Neural progenitor cell (in vitro differentiated cells): Measurements from ENCODE around the gene ABCA7. TPM values are rescaled to one million over a fixed set of nuclear protein-coding genes. Genes with fewer than 3 reads are reported as not detected.
"Not testable (repeated sequence)": the region's sequence is repeated elsewhere in the genome, so short reads cannot be mapped to it uniquely, and the experiment has no call there.

Source experiments
- DNase-seq: peaks from one replicate; pipeline ENCODE4 v3.0.0-alpha.2; 2016; ENCODE audit warnings: low spot score
- H2AFZ ChIP-seq: fragments of 200-600 bp; sonication (generic); replicated peaks from 2 replicates; pipeline ENCODE4 v1.6.1; 2016; ENCODE audit warnings: antibody characterized with exemption
- H3F3A ChIP-seq: fragments of 200-600 bp; sonication (generic); 2 replicates; pipeline ENCODE4 v1.6.1; 2016; ENCODE audit warnings: antibody characterized with exemption, low read depth
- H3K27ac ChIP-seq: fragments of 200-600 bp; sonication (generic); 2 replicates; pipeline ENCODE4 v1.5.1; 2016; ENCODE audit warnings: mild to moderate bottlenecking
- H3K27me3 ChIP-seq: fragments of 200-600 bp; sonication (generic); 2 replicates; pipeline ENCODE4 v1.6.1; 2016; ENCODE audit warnings: mild to moderate bottlenecking, moderate library complexity
- H3K36me3 ChIP-seq: fragments of 200-600 bp; sonication (generic); 2 replicates; pipeline ENCODE4 v1.5.1; 2016
- H3K4me1 ChIP-seq: fragments of 200-600 bp; sonication (generic); 2 replicates; pipeline ENCODE4 v1.6.1; 2016; ENCODE audit warnings: mixed run types
- H3K4me2 ChIP-seq: fragments of 200-600 bp; sonication (generic); 2 replicates; pipeline ENCODE4 v1.6.1; 2016
- H3K4me3 ChIP-seq: fragments of 200-600 bp; sonication (generic); 2 replicates; pipeline ENCODE4 v1.5.1; 2016
- H3K79me2 ChIP-seq: fragments of 200-600 bp; sonication (generic); 2 replicates; pipeline ENCODE4 v1.6.1; 2016; ENCODE audit warnings: low read depth
- H3K9ac ChIP-seq: fragments of 200-600 bp; sonication (generic); 2 replicates; pipeline ENCODE4 v1.6.1; 2016
- H3K9me3 ChIP-seq: fragments of 200-600 bp; sonication (generic); 2 replicates; pipeline ENCODE4 v1.5.1; 2016; ENCODE audit warnings: low read depth
- H4K20me1 ChIP-seq: fragments of 200-600 bp; sonication (generic); 2 replicates; pipeline ENCODE4 v1.6.1; 2016; ENCODE audit warnings: low read depth
- H3K27ac Mint-ChIP-seq: 3 replicates; pipeline ENCODE4 v1.8.0; 2021; ENCODE audit warnings: mixed read lengths
- H3K27me3 Mint-ChIP-seq: 2 replicates; pipeline ENCODE4 v1.8.0; 2022; ENCODE audit warnings: low read depth, mild to moderate bottlenecking, inconsistent platforms, moderate library complexity, mixed read lengths; ENCODE audit not compliant: insufficient read depth
- H3K36me3 Mint-ChIP-seq: 3 replicates; pipeline ENCODE4 v1.8.0; 2021; ENCODE audit warnings: mixed read lengths
- H3K4me1 Mint-ChIP-seq: 3 replicates; pipeline ENCODE4 v1.8.0; 2021; ENCODE audit warnings: mixed read lengths
- H3K4me3 Mint-ChIP-seq: 3 replicates; pipeline ENCODE4 v1.8.0; 2021; ENCODE audit warnings: mild to moderate bottlenecking, moderate library complexity, mixed read lengths
- H3K9me3 Mint-ChIP-seq: 3 replicates; pipeline ENCODE4 v1.8.0; 2020; ENCODE audit warnings: mixed read lengths
- EZH2 ChIP-seq: fragments of 200-600 bp; sonication (generic); IDR thresholded peaks from 2 replicates; pipeline ENCODE4 v1.6.1; 2017; ENCODE audit warnings: antibody characterized with exemption, mild to moderate bottlenecking, moderate library complexity
- EZH2phosphoT487 ChIP-seq: fragments of 200-600 bp; sonication (generic); IDR thresholded peaks from 2 replicates; pipeline ENCODE4 v1.6.1; 2017; ENCODE audit warnings: antibody characterized with exemption
- total RNA-seq: library from RNA; depleted of rRNA; stranded (reverse); fragments of >200 nt; gene quantifications from 2 replicates; pipeline ENCODE4 v1.2.3, GENCODE V29; 2015; ENCODE audit warnings: low replicate concordance
- TF ChIP-seq, protein P1 (sequence below): fragments of 200-600 bp; sonication (generic); IDR thresholded peaks from 2 replicates; pipeline ENCODE4 v1.5.1; 2017; ENCODE audit warnings: antibody characterized with exemption, mild to moderate bottlenecking

ABCA7 gene
- total RNA-seq, 1 donor from 2014 or later: 1.4 TPM

DNA sequence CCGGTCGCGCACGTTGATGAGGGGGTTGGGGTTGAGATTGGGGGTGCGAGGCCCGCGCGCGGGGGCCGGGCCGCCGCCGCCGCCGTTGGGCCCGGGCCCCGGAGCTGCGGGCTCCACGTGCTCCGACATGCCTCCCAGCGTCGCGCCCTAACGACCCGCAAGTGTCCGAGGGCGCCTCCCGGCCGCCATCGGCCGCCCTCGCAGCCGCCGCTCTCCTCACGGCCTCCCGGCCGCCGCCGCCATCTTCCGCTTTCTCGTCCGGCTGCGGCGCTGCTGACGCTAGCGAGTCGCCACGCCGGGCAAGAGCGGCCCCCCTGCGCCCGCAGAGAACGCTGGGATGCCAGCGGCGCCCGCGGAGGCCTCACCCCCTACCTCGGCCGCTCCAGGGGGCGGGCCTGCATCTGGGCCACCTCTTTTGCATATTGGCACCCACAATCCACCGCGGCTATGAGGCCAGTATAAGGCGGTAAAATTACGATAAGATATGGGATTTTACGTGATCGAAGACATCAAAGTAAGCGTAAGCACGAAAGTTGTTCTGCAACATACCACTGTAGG lies 19.0 kb upstream of the ABCA7 start, which contains the start of gene TMEM259:
TSS of gene TMEM259 (minus strand) at position 256 of the 558 bp plus-strand sequence. CDS start at position 129, 127 bp downstream.
- peak; percentile 98 for DNase-seq
- Histone ChIP-seq H3K4me3 (peak within 1 kb of the TSS; percentile 97), H3K9me3 (no peaks in the 10 kb centered on the region), H3K79me2 (peaks cover 49% of the 10 kb centered on the region), H3K4me1 (peaks cover 17% of the 10 kb centered on the region), H3K27ac (peak within 1 kb of the TSS; percentile 95), H3K9ac (peak within 1 kb of the TSS; percentile 85), H2AFZ (peak within 1 kb of the TSS; percentile 27), H3K36me3 (no peaks in the 10 kb centered on the region), H3K27me3 (no peaks in the 10 kb centered on the region), H4K20me1 (peaks cover 47% of the 10 kb centered on the region), H3F3A (peaks cover 33% of the 10 kb centered on the region), H3K4me2 (peak within 1 kb of the TSS; percentile 97)
- Mint-ChIP-seq H3K4me3 (peak within 1 kb of the TSS; percentile 91), H3K36me3 (no peaks in the 10 kb centered on the region), H3K4me1 (peaks cover 38% of the 10 kb centered on the region), H3K27ac (peak within 1 kb of the TSS; percentile 100), H3K27me3 (peaks cover 11% of the 10 kb centered on the region), H3K9me3 (no peaks in the 10 kb centered on the region)
- TF ChIP-seq, protein P1, sequence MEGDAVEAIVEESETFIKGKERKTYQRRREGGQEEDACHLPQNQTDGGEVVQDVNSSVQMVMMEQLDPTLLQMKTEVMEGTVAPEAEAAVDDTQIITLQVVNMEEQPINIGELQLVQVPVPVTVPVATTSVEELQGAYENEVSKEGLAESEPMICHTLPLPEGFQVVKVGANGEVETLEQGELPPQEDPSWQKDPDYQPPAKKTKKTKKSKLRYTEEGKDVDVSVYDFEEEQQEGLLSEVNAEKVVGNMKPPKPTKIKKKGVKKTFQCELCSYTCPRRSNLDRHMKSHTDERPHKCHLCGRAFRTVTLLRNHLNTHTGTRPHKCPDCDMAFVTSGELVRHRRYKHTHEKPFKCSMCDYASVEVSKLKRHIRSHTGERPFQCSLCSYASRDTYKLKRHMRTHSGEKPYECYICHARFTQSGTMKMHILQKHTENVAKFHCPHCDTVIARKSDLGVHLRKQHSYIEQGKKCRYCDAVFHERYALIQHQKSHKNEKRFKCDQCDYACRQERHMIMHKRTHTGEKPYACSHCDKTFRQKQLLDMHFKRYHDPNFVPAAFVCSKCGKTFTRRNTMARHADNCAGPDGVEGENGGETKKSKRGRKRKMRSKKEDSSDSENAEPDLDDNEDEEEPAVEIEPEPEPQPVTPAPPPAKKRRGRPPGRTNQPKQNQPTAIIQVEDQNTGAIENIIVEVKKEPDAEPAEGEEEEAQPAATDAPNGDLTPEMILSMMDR: peak; percentile 23
- TF ChIP-seq EZH2 (no peak), EZH2phosphoT487 (no peak)

DNA sequence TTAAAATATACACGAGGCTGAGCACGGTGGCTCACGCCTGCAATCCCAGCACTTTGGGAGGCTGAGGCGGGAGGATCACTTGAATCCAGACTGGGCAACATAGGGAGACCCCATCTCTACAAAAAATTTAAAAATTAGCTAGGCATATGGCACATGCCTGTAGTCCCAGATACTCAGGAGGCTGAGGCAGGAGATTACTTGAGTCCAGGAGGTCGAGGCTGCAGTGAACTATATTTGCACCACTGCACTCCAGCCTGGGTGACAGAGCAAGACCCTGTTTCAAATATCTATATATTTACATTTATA lies 16.1 kb upstream of the ABCA7 start:
- H3K36me3 Mint-ChIP-seq, H3K9me3 Mint-ChIP-seq, H3K27ac ChIP-seq, H2AFZ ChIP-seq, H3K4me3 ChIP-seq, H3K36me3 ChIP-seq, H3K27me3 ChIP-seq, H3K27ac Mint-ChIP-seq, H3K4me2 ChIP-seq, DNase-seq, H3K9ac ChIP-seq, H3K9me3 ChIP-seq: not testable (repeated sequence)
- Mint-ChIP-seq H3K27me3 (peaks cover 11% of the 10 kb centered on the region), H3K4me3 (peak overlapping the region; percentile 52), H3K4me1 (peaks cover 26% of the 10 kb centered on the region)
- Histone ChIP-seq H4K20me1 (peaks cover 41% of the 10 kb centered on the region), H3K79me2 (peaks cover 44% of the 10 kb centered on the region), H3F3A (peaks cover 58% of the 10 kb centered on the region), H3K4me1 (peaks cover 12% of the 10 kb centered on the region)

DNA sequence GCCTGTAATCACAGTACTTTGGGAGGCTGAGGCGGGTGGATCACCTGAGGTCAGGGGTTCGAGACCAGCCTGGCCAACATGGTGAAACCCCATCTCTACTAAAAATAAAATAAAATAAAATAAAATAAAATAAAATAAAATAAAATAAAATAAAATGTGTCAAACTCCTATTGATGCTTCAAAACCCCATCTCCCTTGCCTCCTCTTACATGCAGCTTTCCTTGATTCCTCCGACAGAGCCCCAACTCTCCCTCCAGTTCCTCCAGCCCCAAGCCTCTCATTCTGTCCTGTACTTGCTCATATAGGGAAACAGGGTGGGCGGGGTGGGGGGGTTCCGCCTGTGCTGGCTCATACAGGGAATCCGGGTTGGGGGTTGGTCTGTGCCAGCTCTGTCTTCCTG lies 14.8 kb upstream of the ABCA7 start:
- H3K79me2 ChIP-seq: peaks cover 44% of the 10 kb centered on the region
- not testable (repeated sequence) for H3K9ac ChIP-seq, H3K4me3 ChIP-seq, DNase-seq, H3K36me3 ChIP-seq, H3K9me3 ChIP-seq, H3K4me1 ChIP-seq, H3K4me2 ChIP-seq, H2AFZ ChIP-seq, H3K9me3 Mint-ChIP-seq, H3K27me3 ChIP-seq, H3K36me3 Mint-ChIP-seq
- Mint-ChIP-seq H3K4me1 (peaks cover 19% of the 10 kb centered on the region), H3K4me3 (peak overlapping the region; percentile 71), H3K27me3 (peaks cover 11% of the 10 kb centered on the region), H3K27ac (peak overlapping the region; percentile 80)
- peaks cover 41% of the 10 kb centered on the region for H4K20me1 ChIP-seq
- peaks cover 56% of the 10 kb centered on the region for H3F3A ChIP-seq
- peak overlapping the region; percentile 86 for H3K27ac ChIP-seq

DNA sequence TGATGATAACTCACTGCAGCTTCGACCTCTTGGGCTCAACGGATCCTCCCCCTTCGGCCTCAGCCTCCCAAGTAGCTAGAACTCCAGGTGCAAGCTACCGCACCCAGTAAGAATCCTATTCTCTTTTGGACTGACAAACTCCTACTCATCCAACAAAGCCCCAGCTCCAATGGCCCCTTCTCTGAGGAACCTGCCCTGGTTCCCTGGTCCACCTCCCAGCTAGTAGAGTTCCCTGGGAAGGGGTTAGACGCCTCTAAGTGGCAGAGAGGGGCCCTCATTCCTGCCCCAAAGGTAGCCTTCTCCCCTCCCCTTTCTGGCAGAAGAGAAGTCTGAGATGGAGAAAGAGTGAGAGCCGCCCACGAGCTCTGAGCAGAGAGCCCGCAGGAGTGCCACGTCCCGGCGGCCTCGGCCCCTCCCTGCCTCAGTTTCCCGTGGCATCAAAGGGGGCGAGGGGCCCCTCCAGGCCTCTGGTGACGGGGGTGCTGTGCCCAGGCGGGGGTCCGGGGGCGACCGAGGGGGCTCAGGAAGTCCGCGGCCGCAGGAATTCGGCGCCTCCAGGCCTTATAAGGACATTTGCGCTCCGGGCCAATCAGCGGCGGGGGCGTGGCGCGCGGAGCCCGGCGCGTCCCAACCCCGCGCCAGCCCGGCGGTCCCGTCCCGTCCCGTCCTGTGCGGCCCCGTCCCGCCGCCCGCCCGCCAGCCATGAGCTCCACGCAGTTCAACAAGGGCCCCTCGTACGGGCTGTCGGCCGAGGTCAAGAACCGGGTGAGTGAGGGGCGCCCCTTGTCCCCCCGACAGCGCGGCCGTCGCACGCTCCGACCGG lies 13.7 kb upstream of the ABCA7 start, which contains the start of gene CNN2:
TSS of gene CNN2 (plus strand) at position 649 of the 823 bp plus-strand sequence. CDS start at position 703, 54 bp downstream.
- TF ChIP-seq EZH2 (no peak), EZH2phosphoT487 (no peak)
- TF ChIP-seq, protein P1: no peak
- H3K4me1 Mint-ChIP-seq: peaks cover 17% of the 10 kb centered on the region
- peaks cover 56% of the 10 kb centered on the region for H3F3A ChIP-seq
- H4K20me1 ChIP-seq: peaks cover 46% of the 10 kb centered on the region
- H3K27ac ChIP-seq: peak within 1 kb of the TSS; percentile 95
- H3K9me3 ChIP-seq: no peaks in the 10 kb centered on the region
- H3K9ac ChIP-seq: peak within 1 kb of the TSS; percentile 92
- H3K27ac Mint-ChIP-seq: peak within 1 kb of the TSS; percentile 100
- H3K27me3 Mint-ChIP-seq: peaks cover 10% of the 10 kb centered on the region
- peak; percentile 94 for DNase-seq
- no peaks in the 10 kb centered on the region for H3K36me3 ChIP-seq
- peak within 1 kb of the TSS; percentile 11 for H2AFZ ChIP-seq
- H3K4me1 ChIP-seq: no peaks in the 10 kb centered on the region
- peaks cover 2% of the 10 kb centered on the region for H3K36me3 Mint-ChIP-seq
- peak within 1 kb of the TSS; percentile 94 for H3K4me2 ChIP-seq
- no peaks in the 10 kb centered on the region for H3K9me3 Mint-ChIP-seq
- H3K27me3 ChIP-seq: no peaks in the 10 kb centered on the region
- peak within 1 kb of the TSS; percentile 92 for H3K4me3 ChIP-seq
- peaks cover 46% of the 10 kb centered on the region for H3K79me2 ChIP-seq
- peak within 1 kb of the TSS; percentile 96 for H3K4me3 Mint-ChIP-seq
